Mucosa of rectum (tissue), 2 donors: ENCODE measurements around the gene ARAF.
A peak's percentile ranks its signal among the peaks of the same experiment; 100 is the strongest.

Experiments used
- H3K27ac ChIP-seq, 2 donors: one replicate each; pipeline ENCODE4 v1.7.0; 2013; ENCODE audit warnings: inconsistent platforms in 2 of 2, low read depth in 2 of 2, low read length in 2 of 2
- H3K27me3 ChIP-seq, 2 donors: one replicate each; pipeline ENCODE4 v1.7.0; 2013; ENCODE audit warnings: low read length in 2 of 2; ENCODE audit not compliant: control insufficient read depth in 2 of 2, insufficient read depth in 2 of 2
- H3K36me3 ChIP-seq, 2 donors: one replicate each; pipeline ENCODE4 v1.7.0; 2013; ENCODE audit warnings: low read length in 2 of 2; ENCODE audit not compliant: control insufficient read depth in 2 of 2, insufficient read depth in 2 of 2
- H3K4me1 ChIP-seq, 2 donors: one replicate each; pipeline ENCODE4 v1.7.0; 2013; ENCODE audit warnings: low read length in 2 of 2, mild to moderate bottlenecking in 1 of 2; ENCODE audit not compliant: control insufficient read depth in 2 of 2, insufficient read depth in 2 of 2
- H3K4me3 ChIP-seq, 2 donors: one replicate each; pipeline ENCODE4 v1.7.0; 2013; ENCODE audit warnings: low read length in 2 of 2
- H3K9ac ChIP-seq, 2 donors: one replicate each; pipeline ENCODE4 v1.7.0; 2013; ENCODE audit warnings: low read length in 2 of 2, low read depth in 1 of 2, mild to moderate bottlenecking in 1 of 2
- H3K9me3 ChIP-seq, 2 donors: one replicate each; pipeline ENCODE4 v1.7.0; 2013; ENCODE audit warnings: low read length in 2 of 2; ENCODE audit not compliant: control insufficient read depth in 2 of 2
- donor health status: healthy.
- donor health status: Normal muscosa, but diverticular disease.

Gene ARAF

DNA sequence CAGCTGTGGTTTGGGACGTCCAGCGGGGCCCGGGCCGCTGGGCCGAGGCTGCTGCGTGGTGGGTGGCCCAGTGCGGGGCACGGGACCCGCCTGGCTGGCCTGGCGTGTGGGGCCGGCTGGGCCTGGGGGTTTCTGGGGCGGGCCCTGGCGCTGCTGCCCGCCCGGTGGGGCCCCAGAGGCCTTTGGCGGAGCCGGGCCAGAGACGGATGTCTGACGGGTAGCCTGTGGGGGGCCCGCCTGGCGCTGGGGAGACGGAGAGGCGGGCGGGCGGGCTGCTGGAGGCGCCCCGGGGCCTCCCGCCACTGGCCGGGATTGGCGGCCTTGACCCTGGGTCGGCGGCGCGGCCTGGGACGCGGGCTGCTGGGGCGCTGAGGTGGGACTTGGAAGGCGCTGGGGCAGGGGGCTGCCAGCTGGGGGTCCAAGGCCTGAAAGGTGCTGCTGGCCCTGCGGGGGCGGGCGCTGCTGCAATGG lies 13.1 kb downstream of the ARAF start:
- H3K9me3 ChIP-seq = no peaks in the 10 kb centered on the region
- H3K4me3 ChIP-seq = peak overlapping the region in 1 of 2 donors; percentile 18
- H3K36me3 ChIP-seq = peaks cover 0 to 14% of the 10 kb centered on the region in 2 donors
- H3K27me3 ChIP-seq = no peaks in the 10 kb centered on the region
- H3K27ac ChIP-seq = peak overlapping the region; percentile 48 to 57
- H3K9ac ChIP-seq = peak overlapping the region in 1 of 2 donors; percentile 47
- H3K4me1 ChIP-seq = no peaks in the 10 kb centered on the region

- Histone ChIP-seq H3K36me3 (peaks cover 0 to 11% of the 10 kb centered on the region in 2 donors), H3K9me3 (no peaks in the 10 kb centered on the region), H3K27me3 (no peaks in the 10 kb centered on the region), H3K9ac (no peak overlapping the region), H3K27ac (peak overlapping the region in 1 of 2 donors; percentile 48), H3K4me1 (no peaks in the 10 kb centered on the region), H3K4me3 (peak overlapping the region in 1 of 2 donors; percentile 18)
Measured at GRCh38 chrX:47574547-47575301, 13.7 kb downstream of the ARAF start.

DNA sequence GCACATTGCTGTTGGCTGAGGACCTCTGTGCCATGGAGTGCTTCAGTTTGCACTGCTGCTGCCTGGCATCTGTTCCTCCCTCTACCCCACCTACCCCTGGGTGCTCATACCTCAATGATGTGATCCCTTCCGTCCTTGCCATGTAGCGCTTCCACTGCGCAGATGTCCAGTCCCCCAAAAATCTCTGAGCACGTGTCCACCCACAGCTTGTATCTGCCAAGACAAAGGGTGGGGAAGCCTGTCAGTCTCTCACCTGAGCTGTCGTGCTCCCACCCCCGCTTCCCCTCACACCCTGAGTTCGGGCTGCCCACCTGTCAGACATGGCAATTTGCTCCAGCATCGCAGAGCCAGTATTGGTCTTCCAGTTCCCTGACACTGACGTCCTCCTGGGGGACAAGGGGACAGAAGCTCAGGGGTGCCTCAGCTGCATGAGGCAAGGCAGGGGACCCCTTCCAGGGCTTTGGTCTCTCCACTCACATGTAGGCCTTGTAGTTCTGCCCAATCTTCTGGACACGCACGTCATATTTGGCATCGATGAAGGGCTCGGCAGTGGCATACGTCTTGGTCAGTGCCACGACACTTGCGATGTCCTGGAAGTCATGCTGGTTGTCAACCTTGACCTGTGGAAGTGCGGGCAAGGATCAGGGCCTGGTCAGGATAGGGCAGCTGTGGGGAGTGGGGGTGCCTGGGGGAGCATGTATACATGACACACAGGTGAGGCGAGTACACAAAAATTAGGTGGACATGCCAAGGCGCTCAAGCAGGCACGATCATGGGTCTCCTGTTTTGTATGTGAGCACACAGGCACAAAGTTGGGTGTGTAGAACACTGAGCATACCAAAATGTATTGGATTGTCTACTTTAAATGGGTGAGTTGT lies 15.3 kb downstream of the ARAF start:
- no peak overlapping the region for H3K9ac ChIP-seq
- H3K9me3 ChIP-seq = no peaks in the 10 kb centered on the region
- H3K27me3 ChIP-seq = no peaks in the 10 kb centered on the region
- no peaks in the 10 kb centered on the region for H3K4me1 ChIP-seq
- peaks cover 0 to 6% of the 10 kb centered on the region in 2 donors for H3K36me3 ChIP-seq
- no peak overlapping the region for H3K4me3 ChIP-seq
- no peak overlapping the region for H3K27ac ChIP-seq

DNA sequence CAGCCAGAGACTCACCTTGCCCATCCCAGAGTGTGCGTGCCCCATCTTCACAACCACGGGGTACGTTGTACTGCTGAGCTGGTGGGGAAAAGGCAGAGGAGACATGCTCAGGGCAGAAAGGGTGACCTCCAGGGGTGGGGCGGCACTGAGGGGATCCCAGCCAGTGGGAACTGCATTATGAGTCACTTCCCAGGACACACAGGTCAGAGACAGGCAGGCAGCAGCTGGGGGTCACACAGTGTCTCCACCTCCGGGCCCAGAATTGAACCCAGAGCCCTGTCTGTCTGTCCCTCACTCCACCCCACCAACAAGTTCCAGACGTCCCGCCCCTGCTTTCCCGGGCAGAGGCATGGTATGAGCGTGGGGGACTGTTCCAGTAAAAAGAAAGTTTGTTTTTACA lies 16.4 kb downstream of the ARAF start:
- Histone ChIP-seq H3K27ac (no peak overlapping the region), H3K4me1 (peaks cover 0 to 4% of the 10 kb centered on the region in 2 donors), H3K9me3 (no peaks in the 10 kb centered on the region), H3K4me3 (no peak overlapping the region), H3K36me3 (no peaks in the 10 kb centered on the region), H3K27me3 (no peaks in the 10 kb centered on the region), H3K9ac (no peak overlapping the region)

DNA sequence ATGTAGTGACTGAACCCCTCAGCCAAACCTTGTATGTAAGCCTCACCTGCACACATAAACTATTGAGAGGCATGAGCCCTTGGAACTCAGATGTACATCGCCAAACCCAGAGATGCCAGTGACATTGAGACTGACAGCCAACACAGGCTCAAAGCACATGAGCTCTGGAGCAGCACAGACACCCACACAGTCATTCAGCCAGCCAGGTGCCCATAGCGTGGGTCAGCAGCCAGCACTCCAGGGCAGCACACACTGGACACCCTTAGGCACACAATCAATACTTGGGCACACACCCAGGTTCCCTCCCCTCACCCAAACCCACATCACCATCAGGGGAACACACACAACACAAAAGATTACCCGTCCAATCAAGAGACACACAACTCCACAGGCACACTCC lies 16.9 kb downstream of the ARAF start:
- no peak overlapping the region for H3K4me3 ChIP-seq
- H3K9me3 ChIP-seq = no peaks in the 10 kb centered on the region
- no peaks in the 10 kb centered on the region for H3K27me3 ChIP-seq
- no peaks in the 10 kb centered on the region for H3K36me3 ChIP-seq
- no peak overlapping the region for H3K9ac ChIP-seq
- no peak overlapping the region for H3K27ac ChIP-seq
- H3K4me1 ChIP-seq = peaks cover 0 to 4% of the 10 kb centered on the region in 2 donors

DNA sequence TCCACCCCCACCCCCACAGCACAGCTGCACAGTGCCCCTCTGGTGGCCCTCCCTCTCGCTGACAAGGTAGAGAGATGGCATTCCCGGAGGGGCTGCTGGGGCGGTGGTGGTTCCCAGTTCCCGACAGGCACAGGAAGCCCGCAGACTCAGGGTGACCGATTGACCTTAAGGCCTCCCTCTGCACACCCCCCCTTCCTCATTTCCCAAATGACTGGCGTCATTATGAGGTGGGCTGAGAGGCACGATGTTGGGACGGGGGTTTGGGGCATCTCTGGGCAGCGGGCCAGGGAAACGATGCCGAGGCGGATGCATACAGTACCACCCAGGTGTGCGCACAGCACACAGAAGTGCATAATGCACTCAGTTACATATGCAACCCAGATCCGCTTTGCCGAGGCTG lies 17.7 kb downstream of the ARAF start:
- no peak overlapping the region for H3K9ac ChIP-seq
- no peaks in the 10 kb centered on the region for H3K27me3 ChIP-seq
- H3K9me3 ChIP-seq = no peaks in the 10 kb centered on the region
- peaks cover 0 to 4% of the 10 kb centered on the region in 2 donors for H3K4me1 ChIP-seq
- no peaks in the 10 kb centered on the region for H3K36me3 ChIP-seq
- no peak overlapping the region for H3K4me3 ChIP-seq
- no peak overlapping the region for H3K27ac ChIP-seq

GRCh38 chrX:47579537-47579936 lies 18.5 kb downstream of the ARAF start:
- peaks cover 0 to 4% of the 10 kb centered on the region in 2 donors for H3K4me1 ChIP-seq
- H3K4me3 ChIP-seq = no peak overlapping the region
- H3K27me3 ChIP-seq = no peaks in the 10 kb centered on the region
- no peaks in the 10 kb centered on the region for H3K9me3 ChIP-seq
- H3K36me3 ChIP-seq = no peaks in the 10 kb centered on the region
- H3K27ac ChIP-seq = no peak overlapping the region
- H3K9ac ChIP-seq = no peak overlapping the region

DNA sequence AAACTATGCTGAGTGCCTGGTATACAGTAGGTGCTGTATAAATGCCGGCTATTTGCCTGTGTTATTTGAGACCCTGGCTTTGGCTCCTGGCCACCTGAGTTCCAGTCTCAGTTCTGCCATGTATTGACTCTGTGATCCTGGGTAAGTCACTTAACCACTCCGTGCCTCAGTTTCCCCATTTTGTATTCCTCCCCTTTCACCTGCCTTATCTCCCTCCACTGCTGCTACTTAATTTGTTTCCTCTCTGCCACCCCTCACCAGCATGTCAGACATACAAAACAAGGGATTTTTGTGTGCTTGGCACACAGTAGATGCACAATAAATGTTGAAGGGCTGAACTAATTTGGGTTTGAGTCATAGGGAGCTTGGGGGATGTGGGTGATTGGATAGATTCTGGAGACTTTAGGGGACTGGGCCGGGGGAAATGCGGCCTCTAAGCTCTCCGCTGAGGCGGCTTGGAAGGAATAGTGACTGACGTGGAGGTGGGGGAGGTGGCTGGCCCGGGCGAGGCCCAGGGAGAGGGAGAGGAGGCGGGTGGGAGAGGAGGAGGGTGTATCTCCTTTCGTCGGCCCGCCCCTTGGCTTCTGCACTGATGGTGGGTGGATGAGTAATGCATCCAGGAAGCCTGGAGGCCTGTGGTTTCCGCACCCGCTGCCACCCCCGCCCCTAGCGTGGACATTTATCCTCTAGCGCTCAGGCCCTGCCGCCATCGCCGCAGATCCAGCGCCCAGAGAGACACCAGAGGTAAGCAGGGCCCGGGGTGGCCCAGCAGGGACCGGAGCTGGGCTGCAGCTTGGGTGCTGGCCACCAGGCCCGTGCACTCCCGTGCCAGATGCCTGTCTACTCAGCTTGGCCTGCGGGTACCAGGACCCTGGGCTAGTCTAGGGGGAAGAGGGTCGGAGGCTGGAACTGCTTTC lies 21.0 kb downstream of the ARAF start, which contains the start of gene TIMP1:
Gene TIMP1, plus strand, starts transcription at position 706 of the 917 bp plus-strand sequence. CDS start 980 bp downstream, outside the sequence.
- Histone ChIP-seq H3K36me3 (no peaks in the 10 kb centered on the region), H3K4me3 (peak within 1 kb of the TSS; percentile 47 to 56), H3K9me3 (no peaks in the 10 kb centered on the region), H3K27me3 (no peaks in the 10 kb centered on the region), H3K4me1 (peaks cover 0 to 4% of the 10 kb centered on the region in 2 donors), H3K27ac (peak within 1 kb of the TSS; percentile 40 to 71), H3K9ac (peak within 1 kb of the TSS; percentile 41 to 61)

GRCh38 chrX:47583240-47583861 lies 22.3 kb downstream of the ARAF start:
- Histone ChIP-seq H3K4me1 (peaks cover 0 to 4% of the 10 kb centered on the region in 2 donors), H3K36me3 (no peaks in the 10 kb centered on the region), H3K9ac (no peak overlapping the region), H3K27me3 (peaks cover 0 to 4% of the 10 kb centered on the region in 2 donors), H3K4me3 (peak overlapping the region in 1 of 2 donors; percentile 20), H3K9me3 (no peaks in the 10 kb centered on the region), H3K27ac (no peak overlapping the region)
